ENCODE measurements around the gene REEP6. TPM values are rescaled to one million over a fixed set of nuclear protein-coding genes. Genes with fewer than 3 reads are reported as not detected.

The REEP6 gene
- total and polyA plus RNA-seq, 10 donors, result 0.65 to 2.6 (median 1.6) TPM; not detected in 1

DNA sequence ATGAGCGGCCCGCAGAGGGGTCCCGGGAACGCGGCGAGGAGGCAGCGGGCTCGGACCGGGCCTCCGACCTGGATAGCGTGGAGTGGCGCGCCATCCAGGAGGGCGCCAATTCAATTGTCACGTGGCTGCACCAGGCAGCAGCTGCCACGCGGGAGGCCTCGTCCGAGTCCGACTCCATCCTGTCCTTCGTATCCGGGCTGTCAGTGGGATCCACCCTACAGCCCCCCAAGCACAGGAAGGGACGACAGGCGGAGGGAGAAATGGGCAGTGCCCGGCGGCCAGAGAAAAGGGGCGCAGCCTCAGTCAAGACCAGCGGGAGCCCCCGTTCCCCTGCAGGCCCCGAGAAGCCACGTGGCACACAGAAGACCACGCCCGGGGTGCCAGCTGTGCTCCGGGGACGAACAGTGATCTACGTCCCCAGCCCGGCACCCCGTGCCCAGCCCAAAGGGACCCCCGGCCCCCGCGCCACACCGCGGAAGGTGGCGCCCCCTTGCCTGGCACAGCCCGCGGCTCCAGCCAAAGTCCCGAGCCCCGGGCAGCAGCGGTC lies 22.6 kb upstream of the REEP6 start:
- peaks cover 50 to 84% (median 72%) of the 10 kb centered on the region in 6 donors for H3K4me1 ChIP-seq
- peak overlapping the region in 6 of 8 donors; percentile 4 to 72 (median 45) for H3K4me3 ChIP-seq
- TF ChIP-seq, protein P1, sequence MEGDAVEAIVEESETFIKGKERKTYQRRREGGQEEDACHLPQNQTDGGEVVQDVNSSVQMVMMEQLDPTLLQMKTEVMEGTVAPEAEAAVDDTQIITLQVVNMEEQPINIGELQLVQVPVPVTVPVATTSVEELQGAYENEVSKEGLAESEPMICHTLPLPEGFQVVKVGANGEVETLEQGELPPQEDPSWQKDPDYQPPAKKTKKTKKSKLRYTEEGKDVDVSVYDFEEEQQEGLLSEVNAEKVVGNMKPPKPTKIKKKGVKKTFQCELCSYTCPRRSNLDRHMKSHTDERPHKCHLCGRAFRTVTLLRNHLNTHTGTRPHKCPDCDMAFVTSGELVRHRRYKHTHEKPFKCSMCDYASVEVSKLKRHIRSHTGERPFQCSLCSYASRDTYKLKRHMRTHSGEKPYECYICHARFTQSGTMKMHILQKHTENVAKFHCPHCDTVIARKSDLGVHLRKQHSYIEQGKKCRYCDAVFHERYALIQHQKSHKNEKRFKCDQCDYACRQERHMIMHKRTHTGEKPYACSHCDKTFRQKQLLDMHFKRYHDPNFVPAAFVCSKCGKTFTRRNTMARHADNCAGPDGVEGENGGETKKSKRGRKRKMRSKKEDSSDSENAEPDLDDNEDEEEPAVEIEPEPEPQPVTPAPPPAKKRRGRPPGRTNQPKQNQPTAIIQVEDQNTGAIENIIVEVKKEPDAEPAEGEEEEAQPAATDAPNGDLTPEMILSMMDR (IDR thresholded peaks at IDR 0.05 in 8 of 11, conservative IDR thresholded peaks at IDR 0.05 in 3 of 11), result no peak
- TF ChIP-seq POLR2AphosphoS5 (IDR thresholded peaks at IDR 0.05) (peak in 1 of 3 donors; percentile 8), POLR2A (IDR thresholded peaks at IDR 0.05) (no peak)
- no peaks in the 10 kb centered on the region for H3K9me3 ChIP-seq
- peaks cover 21 to 91% (median 82%) of the 10 kb centered on the region in 7 donors for H3K27me3 ChIP-seq (replicated peaks in 1 of 7)
- no peak for DNase-seq
- WGBS, 5 donors, result 2 to 11% (median 5%) methylated on average over 16 to 49 of the region's 49 CpGs
- H3K27ac ChIP-seq, result no peak overlapping the region
- peaks cover 0 to 13% (median 0%) of the 10 kb centered on the region in 6 donors for H3K36me3 ChIP-seq
- intact Hi-C loops (cut with DNase I; ENCODE audit: low total_unique reads), result no loop called here

DNA sequence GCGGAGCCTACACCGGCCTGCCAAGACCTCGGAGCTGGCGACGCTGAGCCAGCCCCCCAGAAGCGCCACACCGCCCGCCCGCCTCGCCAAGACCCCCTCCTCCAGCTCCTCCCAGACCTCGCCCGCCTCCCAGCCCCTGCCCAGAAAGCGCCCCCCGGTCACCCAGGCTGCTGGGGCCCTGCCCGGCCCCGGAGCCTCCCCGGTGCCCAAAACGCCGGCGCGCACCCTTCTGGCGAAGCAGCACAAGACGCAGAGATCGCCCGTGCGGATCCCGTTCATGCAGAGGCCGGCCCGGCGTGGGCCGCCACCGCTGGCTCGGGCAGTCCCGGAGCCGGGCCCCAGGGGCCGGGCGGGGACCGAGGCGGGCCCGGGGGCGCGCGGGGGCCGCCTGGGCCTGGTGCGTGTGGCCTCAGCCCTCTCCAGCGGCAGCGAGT lies 22.1 kb upstream of the REEP6 start:
- DNase-seq, result no peak
- H3K27me3 ChIP-seq (replicated peaks in 1 of 7), result peaks cover 21 to 96% (median 82%) of the 10 kb centered on the region in 7 donors
- H3K9me3 ChIP-seq, result no peaks in the 10 kb centered on the region
- TF ChIP-seq POLR2A (IDR thresholded peaks at IDR 0.05), result no peak
- TF ChIP-seq, protein P1 (IDR thresholded peaks at IDR 0.05 in 8 of 11, conservative IDR thresholded peaks at IDR 0.05 in 3 of 11), result no peak
- intact Hi-C loops (cut with DNase I; ENCODE audit: low total_unique reads), result no loop called here
- no peak overlapping the region for H3K27ac ChIP-seq
- H3K36me3 ChIP-seq, result peaks cover 0 to 17% (median under 1%) of the 10 kb centered on the region in 6 donors
- H3K4me1 ChIP-seq, result peaks cover 50 to 89% (median 74%) of the 10 kb centered on the region in 6 donors
- H3K4me3 ChIP-seq, result peak overlapping the region in 7 of 8 donors; percentile 4 to 72 (median 43)
- WGBS, 5 donors, result 1 to 7% (median 4%) methylated on average over 15 to 47 of the region's 47 CpGs; no CpG with 5 or more reads in 1 of the 5 donors

DNA sequence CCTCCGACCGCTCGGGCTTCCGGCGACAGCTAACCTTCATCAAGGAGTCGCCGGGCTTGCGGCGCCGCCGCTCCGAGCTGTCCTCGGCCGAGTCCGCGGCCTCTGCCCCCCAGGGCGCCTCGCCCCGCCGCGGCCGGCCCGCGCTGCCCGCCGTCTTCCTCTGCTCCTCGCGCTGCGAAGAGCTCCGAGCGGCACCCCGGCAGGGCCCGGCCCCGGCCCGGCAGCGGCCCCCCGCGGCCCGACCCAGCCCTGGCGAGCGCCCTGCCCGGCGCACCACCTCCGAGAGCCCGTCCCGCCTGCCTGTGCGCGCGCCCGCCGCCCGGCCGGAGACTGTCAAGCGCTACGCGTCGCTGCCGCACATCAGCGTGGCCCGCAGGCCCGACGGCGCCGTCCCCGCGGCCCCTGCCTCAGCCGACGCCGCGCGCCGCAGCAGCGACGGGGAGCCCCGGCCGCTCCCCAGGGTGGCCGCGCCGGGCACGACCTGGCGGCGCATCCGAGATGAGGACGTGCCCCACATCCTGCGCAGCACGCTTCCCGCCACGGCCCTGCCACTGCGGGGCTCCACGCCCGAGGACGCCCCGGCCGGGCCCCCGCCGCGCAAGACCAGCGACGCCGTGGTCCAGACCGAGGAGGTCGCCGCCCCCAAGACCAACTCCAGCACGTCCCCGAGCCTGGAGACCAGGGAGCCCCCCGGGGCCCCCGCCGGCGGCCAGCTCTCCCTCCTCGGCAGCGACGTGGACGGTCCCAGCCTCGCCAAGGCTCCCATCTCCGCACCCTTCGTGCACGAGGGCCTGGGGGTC lies 21.5 kb upstream of the REEP6 start:
- no peak for TF ChIP-seq POLR2A (IDR thresholded peaks at IDR 0.05)
- no peak for TF ChIP-seq POLR2AphosphoS5 (IDR thresholded peaks at IDR 0.05)
- TF ChIP-seq, protein P1 (IDR thresholded peaks at IDR 0.05 in 8 of 11, conservative IDR thresholded peaks at IDR 0.05 in 3 of 11), result no peak
- DNase-seq, result peak; percentile 78
- Histone ChIP-seq H3K36me3 (peaks cover 0 to 23% (median 5%) of the 10 kb centered on the region in 6 donors), H3K9me3 (no peaks in the 10 kb centered on the region), H3K27me3 (replicated peaks in 1 of 7) (peaks cover 21 to 97% (median 82%) of the 10 kb centered on the region in 7 donors), H3K4me3 (peak overlapping the region; percentile 18 to 72 (median 46)), H3K4me1 (peaks cover 50 to 95% (median 74%) of the 10 kb centered on the region in 6 donors), H3K27ac (no peak overlapping the region)
- WGBS, 5 donors, result 1 to 4% (median 2%) methylated on average over 9 to 117 of the region's 117 CpGs
- intact Hi-C loops (cut with DNase I; ENCODE audit: low total_unique reads), result no loop called here

DNA sequence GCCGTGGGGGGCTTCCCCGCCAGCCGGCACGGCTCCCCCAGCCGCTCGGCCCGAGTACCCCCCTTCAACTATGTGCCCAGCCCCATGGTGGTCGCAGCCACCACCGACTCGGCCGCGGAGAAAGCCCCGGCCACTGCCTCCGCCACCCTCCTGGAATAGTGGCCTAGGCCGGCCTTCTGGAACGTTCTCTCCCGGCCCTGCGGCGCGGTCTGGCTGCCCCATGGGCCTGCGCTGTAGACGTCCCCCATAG lies 21.0 kb upstream of the REEP6 start:
- no peak overlapping the region for H3K27ac ChIP-seq
- H3K36me3 ChIP-seq, result peaks cover 0 to 28% (median 10%) of the 10 kb centered on the region in 6 donors
- WGBS, 5 donors, result 0 to 9% (median 4%) methylated on average over 2 to 22 of the region's 22 CpGs
- no peaks in the 10 kb centered on the region for H3K9me3 ChIP-seq
- intact Hi-C loops (cut with DNase I; ENCODE audit: low total_unique reads), result no loop called here
- peak overlapping the region; percentile 33 to 72 (median 46) for H3K4me3 ChIP-seq
- DNase-seq, result peak; percentile 75
- TF ChIP-seq, protein P1 (IDR thresholded peaks at IDR 0.05 in 8 of 11, conservative IDR thresholded peaks at IDR 0.05 in 3 of 11), result no peak
- TF ChIP-seq POLR2A (IDR thresholded peaks at IDR 0.05), result no peak
- no peak for TF ChIP-seq POLR2AphosphoS5 (IDR thresholded peaks at IDR 0.05)
- peaks cover 21 to 92% (median 79%) of the 10 kb centered on the region in 7 donors for H3K27me3 ChIP-seq (replicated peaks in 1 of 7)
- peaks cover 50 to 97% (median 76%) of the 10 kb centered on the region in 6 donors for H3K4me1 ChIP-seq
